VCaP (cell line): Measurements from ENCODE around the gene DTNA.
"Not testable (repeated sequence)": the region's sequence is repeated elsewhere in the genome, so short reads cannot be mapped to it uniquely, and the experiment has no call there.

Experiments
- H3K27ac ChIP-seq: fragments of 450-650 bp; 2 replicates; pipeline ENCODE4 v1.5.1; 2017
- TF ChIP-seq, protein P1 (sequence below): fragments of 450-650 bp; conservative IDR thresholded peaks from 2 replicates; pipeline ENCODE4 v1.5.1; 2017; ENCODE audit warnings: mild to moderate bottlenecking, moderate library complexity

The DTNA gene

DNA sequence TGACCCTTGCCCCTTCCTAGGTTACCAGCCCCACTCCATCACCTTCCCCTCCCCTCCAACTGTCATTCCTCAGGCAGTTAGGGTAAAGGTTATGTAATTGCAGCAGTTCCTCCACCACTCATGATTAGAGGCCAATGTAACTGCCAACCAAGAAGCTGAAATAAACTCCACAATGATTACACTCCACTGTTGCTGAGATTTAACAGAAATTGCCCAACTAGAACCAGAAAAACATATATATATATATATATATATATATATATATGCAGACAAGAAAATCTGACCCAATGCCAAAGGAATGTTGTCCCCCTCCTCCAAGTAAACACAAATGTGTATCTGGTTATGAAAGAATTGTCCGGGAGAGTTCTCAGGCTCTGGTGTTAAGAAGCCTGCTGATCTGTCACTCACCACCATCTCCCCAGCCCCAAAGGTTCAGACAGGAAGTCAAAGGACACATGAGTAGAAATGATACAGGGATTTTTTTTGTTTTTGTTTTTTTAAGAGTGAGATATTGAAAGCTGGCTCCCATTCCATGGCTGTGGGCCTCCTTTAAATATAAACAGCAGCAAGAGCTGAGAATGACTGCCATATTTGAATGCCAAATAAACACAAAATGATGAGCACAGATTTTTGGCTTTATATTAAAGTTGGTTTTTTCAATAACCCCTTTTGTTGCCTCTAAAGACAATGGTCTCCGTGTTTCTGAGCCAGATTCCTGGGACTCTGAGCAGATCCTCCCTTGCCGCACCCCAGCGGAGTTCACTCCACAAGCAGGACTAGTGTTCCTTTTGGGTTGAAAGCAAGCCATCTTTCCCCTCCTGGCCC is 204.0 kb downstream of the DTNA start:
- TF ChIP-seq, protein P1, sequence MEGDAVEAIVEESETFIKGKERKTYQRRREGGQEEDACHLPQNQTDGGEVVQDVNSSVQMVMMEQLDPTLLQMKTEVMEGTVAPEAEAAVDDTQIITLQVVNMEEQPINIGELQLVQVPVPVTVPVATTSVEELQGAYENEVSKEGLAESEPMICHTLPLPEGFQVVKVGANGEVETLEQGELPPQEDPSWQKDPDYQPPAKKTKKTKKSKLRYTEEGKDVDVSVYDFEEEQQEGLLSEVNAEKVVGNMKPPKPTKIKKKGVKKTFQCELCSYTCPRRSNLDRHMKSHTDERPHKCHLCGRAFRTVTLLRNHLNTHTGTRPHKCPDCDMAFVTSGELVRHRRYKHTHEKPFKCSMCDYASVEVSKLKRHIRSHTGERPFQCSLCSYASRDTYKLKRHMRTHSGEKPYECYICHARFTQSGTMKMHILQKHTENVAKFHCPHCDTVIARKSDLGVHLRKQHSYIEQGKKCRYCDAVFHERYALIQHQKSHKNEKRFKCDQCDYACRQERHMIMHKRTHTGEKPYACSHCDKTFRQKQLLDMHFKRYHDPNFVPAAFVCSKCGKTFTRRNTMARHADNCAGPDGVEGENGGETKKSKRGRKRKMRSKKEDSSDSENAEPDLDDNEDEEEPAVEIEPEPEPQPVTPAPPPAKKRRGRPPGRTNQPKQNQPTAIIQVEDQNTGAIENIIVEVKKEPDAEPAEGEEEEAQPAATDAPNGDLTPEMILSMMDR, result no peak
- H3K27ac ChIP-seq, result no peak overlapping the region

DNA sequence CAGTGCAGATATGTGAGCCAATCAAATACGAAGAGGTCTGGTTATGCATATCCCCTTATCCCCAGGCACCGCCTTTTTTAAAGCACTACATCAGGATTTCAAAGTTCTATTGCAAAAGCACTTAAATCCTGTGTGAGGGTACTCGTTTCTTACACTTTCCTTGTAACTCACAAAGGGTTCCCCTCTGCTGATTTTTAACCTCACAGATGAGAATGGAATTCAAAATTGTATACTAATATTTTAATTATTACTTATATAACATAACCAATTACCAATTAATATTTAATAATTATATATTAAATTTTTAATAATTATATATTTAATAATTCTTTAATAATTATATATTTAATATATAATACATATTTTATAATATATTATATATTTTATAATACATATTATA is 204.9 kb downstream of the DTNA start:
- no peak overlapping the region for H3K27ac ChIP-seq
- TF ChIP-seq, protein P1, result no peak

GRCh38 chr18:34916539-34916938 is 206.4 kb downstream of the DTNA start:
- not testable (repeated sequence) for H3K27ac ChIP-seq

GRCh38 chr18:34918856-34919255 is 208.8 kb downstream of the DTNA start:
- no peak overlapping the region for H3K27ac ChIP-seq
- TF ChIP-seq, protein P1, result no peak

DNA sequence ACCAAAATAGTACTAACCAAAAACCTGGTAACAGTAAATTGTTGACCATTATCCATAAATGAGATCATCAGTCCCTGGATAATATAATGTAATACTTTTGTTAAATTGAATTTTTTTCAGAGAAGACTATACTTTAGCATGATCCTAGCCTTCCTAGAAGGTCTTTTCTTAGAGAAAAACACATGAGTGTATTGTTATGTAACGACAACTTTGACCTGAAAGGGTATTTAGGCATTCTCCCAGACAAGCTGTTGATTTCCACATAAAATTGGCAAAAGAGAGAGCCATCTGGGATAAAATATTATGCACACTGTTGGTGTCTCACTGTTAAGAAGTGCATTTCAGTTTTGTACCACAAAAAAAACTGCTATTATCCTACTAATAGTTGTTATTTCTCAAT is 211.1 kb downstream of the DTNA start:
- TF ChIP-seq, protein P1, result no peak

DNA sequence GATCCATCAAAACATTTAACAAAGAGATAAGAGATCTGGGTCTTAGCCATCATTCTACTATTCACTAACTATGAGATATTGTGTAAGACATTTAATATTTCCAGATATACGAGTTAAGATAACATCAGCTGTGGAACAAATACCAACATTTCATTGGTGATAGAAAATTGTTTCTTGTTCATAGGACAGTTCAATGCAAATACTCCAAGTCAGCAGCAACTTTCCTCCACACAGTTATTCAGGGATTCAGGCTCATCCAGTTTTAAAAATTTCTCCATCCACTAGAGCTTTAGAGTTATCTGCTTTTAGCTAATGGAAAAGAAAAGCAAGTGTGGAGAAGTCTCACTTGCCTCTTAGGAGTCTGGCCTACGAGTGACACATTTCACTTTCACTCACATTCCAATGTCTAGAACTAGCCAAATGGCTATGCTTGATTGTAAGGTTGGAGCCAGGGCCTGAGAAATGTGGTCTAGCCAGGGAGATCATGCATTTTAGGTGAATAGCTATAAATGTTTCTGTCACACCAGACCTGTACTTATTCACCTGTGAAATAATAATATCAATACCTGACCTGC is 211.8 kb downstream of the DTNA start:
- H3K27ac ChIP-seq, result no peak overlapping the region
- TF ChIP-seq, protein P1, result no peak

More for the DNA sequence above, 211.1 kb downstream of the DTNA start:
- no peak overlapping the region for H3K27ac ChIP-seq

- not testable (repeated sequence) for H3K27ac ChIP-seq
Measured at GRCh38 chr18:34922594-34922993, 212.5 kb downstream of the DTNA start.

DNA sequence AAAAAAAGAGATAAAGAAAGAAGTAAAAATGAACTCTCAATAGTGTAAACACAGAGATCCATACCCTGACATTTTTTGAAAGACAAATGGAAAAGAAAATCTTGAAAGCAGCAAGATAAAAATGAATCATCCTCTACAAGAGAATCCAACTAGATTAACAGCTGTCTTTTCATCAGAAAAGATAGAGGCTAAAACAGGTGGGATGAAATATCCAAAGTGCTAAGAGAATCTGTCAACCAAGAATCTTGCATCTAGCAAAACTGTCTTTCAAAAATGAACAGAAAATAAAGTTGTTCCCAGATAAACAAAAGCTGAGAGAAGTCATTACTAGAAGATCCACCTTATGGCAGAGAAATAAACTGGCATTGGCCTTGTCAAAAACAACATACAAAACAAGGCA is 213.8 kb downstream of the DTNA start:
- no peak overlapping the region for H3K27ac ChIP-seq
- TF ChIP-seq, protein P1, result no peak
